Naive thymus-derived CD4-positive, alpha-beta T cell (primary cell): Measurements from ENCODE around the gene CHST3. TPM values are rescaled to one million over a fixed set of nuclear protein-coding genes. Genes with fewer than 3 reads are reported as not detected.
"Not testable (repeated sequence)": the region's sequence is repeated elsewhere in the genome, so short reads cannot be mapped to it uniquely, and the experiment has no call there.

Experiments used
- ATAC-seq: fragments of 150-1000 bp; cut with Tn5 transposase; 2 replicates; pipeline ENCODE4 v1.10.0; 2021; ENCODE audit warnings: mild to moderate bottlenecking, moderate library complexity
- CTCF ChIA-PET: fragments of 350-600 bp; sonication (Branson Sonifier 250); formaldehyde crosslinking; loops from one replicate; lab custom pipeline; 2021; ENCODE audit warnings: antibody characterized with exemption; lab: Charles Lee
- POLR2A ChIA-PET: fragments of 350-600 bp; sonication (Branson Sonifier 250); formaldehyde crosslinking; loops from one replicate; lab custom pipeline; 2021; ENCODE audit warnings: antibody characterized with exemption, inconsistent platforms; lab: Charles Lee
- DNase-seq, 9 donors: peaks; one replicate each; pipeline versions ENCODE4 v3.0.0 to v3.0.0-alpha.2; 2020 to 2022; ENCODE audit warnings: mixed read lengths in 1 of 9
- H3K27ac ChIP-seq: one replicate; pipeline ENCODE4 v1.7.0; 2013; ENCODE audit warnings: mild to moderate bottlenecking, low read depth, low read length, moderate library complexity
- H3K27me3 ChIP-seq, 2 donors: one replicate each; pipeline ENCODE4 v1.7.0; 2013; ENCODE audit warnings: low read length in 2 of 2, mild to moderate bottlenecking in 2 of 2, moderate library complexity in 2 of 2; ENCODE audit not compliant: control insufficient read depth in 2 of 2, insufficient read depth in 2 of 2
- H3K36me3 ChIP-seq, 3 experiments: 1 replicate in 2 of 3; 2 replicates in 1 of 3; pipeline ENCODE4 v1.7.0; 2013; ENCODE audit warnings: low read length in 3 of 3, mild to moderate bottlenecking in 3 of 3, moderate library complexity in 1 of 3; ENCODE audit not compliant: insufficient read depth in 3 of 3, control insufficient read depth in 2 of 3
- H3K4me1 ChIP-seq, 2 donors: one replicate each; pipeline ENCODE4 v1.7.0; 2013; ENCODE audit warnings: low read length in 2 of 2, mild to moderate bottlenecking in 2 of 2, moderate library complexity in 1 of 2; ENCODE audit not compliant: control insufficient read depth in 2 of 2, insufficient read depth in 2 of 2
- H3K4me3 ChIP-seq: 2 replicates; pipeline ENCODE4 v1.7.0; 2013; ENCODE audit warnings: mild to moderate bottlenecking, low read length
- H3K9me3 ChIP-seq, 3 experiments: 1 replicate in 2 of 3; 2 replicates in 1 of 3; pipeline ENCODE4 v1.7.0; 2013; ENCODE audit warnings: low read length in 3 of 3; ENCODE audit not compliant: control insufficient read depth in 2 of 3
- H3K27ac Mint-ChIP-seq, 9 donors: one replicate each; pipeline ENCODE4 v1.8.0; 2020 to 2022; ENCODE audit warnings: mixed read lengths in 9 of 9, mild to moderate bottlenecking in 8 of 9, moderate library complexity in 5 of 9, inconsistent platforms in 2 of 9
- H3K27me3 Mint-ChIP-seq, 5 donors: one replicate each; pipeline ENCODE4 v1.8.0; 2021 to 2022; ENCODE audit warnings: mixed read lengths in 5 of 5, mild to moderate bottlenecking in 1 of 5
- H3K36me3 Mint-ChIP-seq, 5 donors: one replicate each; pipeline ENCODE4 v1.8.0; 2020 to 2022; ENCODE audit warnings: mixed read lengths in 5 of 5, mild to moderate bottlenecking in 3 of 5, inconsistent platforms in 1 of 5
- H3K4me1 Mint-ChIP-seq, 7 donors: one replicate each; pipeline ENCODE4 v1.8.0; 2020 to 2022; ENCODE audit warnings: mixed read lengths in 7 of 7, mild to moderate bottlenecking in 3 of 7, inconsistent platforms in 1 of 7
- H3K4me3 Mint-ChIP-seq, 10 donors: one replicate each; pipeline ENCODE4 v1.8.0; 2020 to 2022; ENCODE audit warnings: mild to moderate bottlenecking in 10 of 10, mixed read lengths in 10 of 10, moderate library complexity in 6 of 10, inconsistent platforms in 2 of 10
- H3K9me3 Mint-ChIP-seq, 11 donors: one replicate each; pipeline ENCODE4 v1.8.0; 2020 to 2022; ENCODE audit warnings: mixed read lengths in 11 of 11, mild to moderate bottlenecking in 4 of 11, inconsistent platforms in 1 of 11, moderate library complexity in 1 of 11
- intact Hi-C, 2 donors: fragments of 100-400 bp; cut with micrococcal nuclease; formaldehyde crosslinking; loops; one replicate each; pipeline ENCODE4 v1.15.1; 2023
- polyA plus RNA-seq, 2 donors: library from polyadenylated mRNA; unstranded; fragments of 300-500 nt; fragmentation: Illumina TruSeq; gene quantifications; one replicate each; pipeline ENCODE4 v1.2.3, GENCODE V29; 2021
- total RNA-seq, 6 experiments: library from RNA in 5 of 6; stranded (reverse) in 5 of 6; gene quantifications; 1 replicate in 5 of 6; 2 replicates in 1 of 6; pipeline ENCODE4 v1.2.3 and lab custom pipeline; 2021 to 2026

The CHST3 gene, protein sequence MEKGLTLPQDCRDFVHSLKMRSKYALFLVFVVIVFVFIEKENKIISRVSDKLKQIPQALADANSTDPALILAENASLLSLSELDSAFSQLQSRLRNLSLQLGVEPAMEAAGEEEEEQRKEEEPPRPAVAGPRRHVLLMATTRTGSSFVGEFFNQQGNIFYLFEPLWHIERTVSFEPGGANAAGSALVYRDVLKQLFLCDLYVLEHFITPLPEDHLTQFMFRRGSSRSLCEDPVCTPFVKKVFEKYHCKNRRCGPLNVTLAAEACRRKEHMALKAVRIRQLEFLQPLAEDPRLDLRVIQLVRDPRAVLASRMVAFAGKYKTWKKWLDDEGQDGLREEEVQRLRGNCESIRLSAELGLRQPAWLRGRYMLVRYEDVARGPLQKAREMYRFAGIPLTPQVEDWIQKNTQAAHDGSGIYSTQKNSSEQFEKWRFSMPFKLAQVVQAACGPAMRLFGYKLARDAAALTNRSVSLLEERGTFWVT
- total RNA-seq, result under 1 TPM in 1 of 5 experiments, not detected in 4; 0.05 TPM
- polyA plus RNA-seq, result not detected
- not detected for total RNA-seq (lab: John Stamatoyannopoulos, UW)

DNA sequence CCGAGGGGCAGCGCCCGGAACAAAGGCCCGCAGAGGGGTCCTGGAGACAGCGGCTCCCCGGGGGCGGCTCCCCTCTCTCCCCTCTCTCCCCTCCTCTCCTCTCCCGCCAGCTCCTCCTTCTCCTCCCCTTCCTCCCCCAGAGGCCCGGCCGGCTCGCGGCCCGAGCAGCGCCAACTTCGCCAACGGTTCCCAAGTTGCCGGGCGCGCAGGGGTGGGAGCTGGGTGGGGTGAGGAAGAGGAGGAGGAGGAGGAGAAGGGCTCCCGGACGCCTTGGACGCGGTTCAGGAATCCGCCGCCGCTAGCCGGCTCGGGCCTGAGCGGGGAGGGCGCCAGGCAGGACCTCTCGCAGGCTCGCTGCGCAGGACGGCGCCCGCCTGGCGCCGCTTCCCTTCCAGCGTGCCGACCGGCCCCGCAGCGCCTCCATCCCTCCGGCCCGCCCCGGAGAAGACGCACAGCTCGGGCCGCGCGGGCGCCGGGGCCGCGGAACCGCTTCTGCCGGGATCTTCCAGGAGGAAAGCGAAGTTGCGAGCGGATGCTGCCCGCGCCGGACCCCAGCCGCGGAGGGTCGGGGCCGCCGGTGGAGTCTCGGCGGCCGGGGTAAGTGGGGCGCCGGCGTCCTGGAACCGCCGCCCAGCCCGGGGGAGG is at the start of gene CHST3:
TSS of gene CHST3 (plus strand) at position 298 of the 645 bp plus-strand sequence. CDS start 41,448 bp downstream, outside the sequence.
- CTCF ChIA-PET, result interaction anchor here (1.2 kb wide), 1 partner anchor 68 kb away, joined by 8 read pairs; no protein-coding TSS in a partner anchor
- Mint-ChIP-seq H3K27ac (peak within 1 kb of the TSS in 3 of 9 donors; percentile 11 to 36 (median 13)), H3K4me1 (peaks cover 7 to 15% (median 8%) of the 10 kb centered on the region in 7 donors), H3K36me3 (no peaks in the 10 kb centered on the region), H3K4me3 (peak within 1 kb of the TSS; percentile 75 to 89 (median 82)), H3K27me3 (peaks cover 32 to 69% (median 39%) of the 10 kb centered on the region in 5 donors), H3K9me3 (no peaks in the 10 kb centered on the region)
- DNase-seq (peak in 3 of 9 donors; percentile 2 to 33 (median 5)), ATAC-seq (no peak)
- POLR2A ChIA-PET, result interaction anchor here (0.6 kb wide), 1 partner anchor 648 kb away, joined by 3 read pairs; no protein-coding TSS in a partner anchor
- Histone ChIP-seq H3K27ac (no peak within 1 kb of the TSS), H3K4me1 (peaks cover 0 to 8% of the 10 kb centered on the region in 2 donors), H3K36me3 (no peaks in the 10 kb centered on the region), H3K27me3 (peaks cover 0 to 4% of the 10 kb centered on the region in 2 donors), H3K9me3 (no peaks in the 10 kb centered on the region), H3K4me3 (peak within 1 kb of the TSS; percentile 43)
- intact Hi-C loops, result loop anchor here in 1 of 2 donors (1.0 kb wide), 1 partner anchor 68 kb away; no protein-coding TSS in a partner anchor

DNA sequence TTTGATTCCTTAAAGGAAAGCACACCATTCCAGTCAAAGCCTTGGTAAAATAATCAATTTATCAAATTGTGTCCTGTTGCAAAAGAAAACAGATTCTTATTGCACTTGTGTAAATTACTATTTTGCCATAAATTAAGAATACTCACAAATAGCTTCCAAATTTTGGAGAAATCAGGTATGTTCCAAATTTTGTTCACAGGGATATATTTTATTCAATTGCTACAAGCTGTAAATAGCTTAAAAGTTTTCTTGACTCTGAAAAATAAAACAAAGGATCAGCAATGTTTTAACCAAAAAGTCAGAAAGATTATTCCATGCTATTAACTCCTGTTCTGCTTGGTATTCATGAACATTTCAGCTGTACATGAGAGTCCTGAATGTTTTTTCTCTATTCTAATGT is 47.4 kb upstream of the CHST3 start:
- H3K9me3 Mint-ChIP-seq, result peaks cover 0 to 19% (median 4%) of the 10 kb centered on the region in 11 donors
- Histone ChIP-seq H3K4me1 (no peaks in the 10 kb centered on the region), H3K27me3 (peaks cover 0 to 3% of the 10 kb centered on the region in 2 donors), H3K9me3 (no peaks in the 10 kb centered on the region), H3K27ac (no peak overlapping the region), H3K4me3 (no peak overlapping the region), H3K36me3 (no peaks in the 10 kb centered on the region)
- no peak overlapping the region for H3K27ac Mint-ChIP-seq
- no peak for ATAC-seq
- intact Hi-C loops, result loop anchor here in 1 of 2 donors (1.0 kb wide), 1 partner anchor 131 kb away; no protein-coding TSS in a partner anchor
- DNase-seq, result no peak
- H3K27me3 Mint-ChIP-seq, result no peaks in the 10 kb centered on the region
- peaks cover 0 to 10% (median 0%) of the 10 kb centered on the region in 5 donors for H3K36me3 Mint-ChIP-seq
- H3K4me1 Mint-ChIP-seq, result peaks cover 0 to 13% (median under 1%) of the 10 kb centered on the region in 7 donors
- no peak overlapping the region for H3K4me3 Mint-ChIP-seq
- POLR2A ChIA-PET, result no interaction called here
- CTCF ChIA-PET, result interaction anchor here (1.3 to 1.5 kb wide), 3 partner anchors 17 to 132 kb away, joined by 3 to 5 read pairs (median 4); no protein-coding TSS in a partner anchor

DNA sequence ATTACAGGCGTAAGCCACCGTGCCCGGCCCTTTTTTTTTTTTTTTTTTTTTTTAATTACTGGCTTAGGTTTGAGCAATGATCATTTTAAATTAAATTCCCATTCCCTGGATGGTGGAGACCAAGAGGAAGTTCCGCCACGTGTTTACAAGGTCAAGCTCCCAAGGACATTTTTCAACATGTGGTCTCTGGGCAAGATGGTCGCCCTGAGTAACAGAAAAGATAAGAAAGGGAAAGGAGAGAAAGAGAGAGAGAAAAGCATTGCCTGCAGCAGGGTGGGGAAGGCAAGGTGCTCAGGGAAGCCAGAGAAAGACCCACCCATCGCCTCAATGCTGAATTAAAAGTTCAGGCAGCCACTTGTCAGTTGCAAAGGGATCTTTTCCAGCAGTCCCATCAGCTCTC is 45.2 kb upstream of the CHST3 start:
- Histone ChIP-seq H3K36me3 (no peaks in the 10 kb centered on the region), H3K27me3 (peaks cover 0 to 3% of the 10 kb centered on the region in 2 donors), H3K27ac (no peak overlapping the region), H3K9me3 (no peaks in the 10 kb centered on the region), H3K4me1 (no peaks in the 10 kb centered on the region), H3K4me3 (no peak overlapping the region)
- CTCF ChIA-PET, result interaction anchor here (1.0 to 1.2 kb wide), 2 partner anchors 77 to 129 kb away, joined by 4 to 5 read pairs; no protein-coding TSS in a partner anchor
- intact Hi-C loops, result no loop called here
- H3K27ac Mint-ChIP-seq, result no peak overlapping the region
- peaks cover 0 to 19% (median 2%) of the 10 kb centered on the region in 11 donors for H3K9me3 Mint-ChIP-seq
- DNase-seq (no peak), ATAC-seq (no peak)
- peaks cover 0 to 10% (median 4%) of the 10 kb centered on the region in 7 donors for H3K4me1 Mint-ChIP-seq
- no peak overlapping the region for H3K4me3 Mint-ChIP-seq
- POLR2A ChIA-PET, result no interaction called here
- H3K36me3 Mint-ChIP-seq, result peaks cover 0 to 7% (median 0%) of the 10 kb centered on the region in 5 donors
- no peaks in the 10 kb centered on the region for H3K27me3 Mint-ChIP-seq

DNA sequence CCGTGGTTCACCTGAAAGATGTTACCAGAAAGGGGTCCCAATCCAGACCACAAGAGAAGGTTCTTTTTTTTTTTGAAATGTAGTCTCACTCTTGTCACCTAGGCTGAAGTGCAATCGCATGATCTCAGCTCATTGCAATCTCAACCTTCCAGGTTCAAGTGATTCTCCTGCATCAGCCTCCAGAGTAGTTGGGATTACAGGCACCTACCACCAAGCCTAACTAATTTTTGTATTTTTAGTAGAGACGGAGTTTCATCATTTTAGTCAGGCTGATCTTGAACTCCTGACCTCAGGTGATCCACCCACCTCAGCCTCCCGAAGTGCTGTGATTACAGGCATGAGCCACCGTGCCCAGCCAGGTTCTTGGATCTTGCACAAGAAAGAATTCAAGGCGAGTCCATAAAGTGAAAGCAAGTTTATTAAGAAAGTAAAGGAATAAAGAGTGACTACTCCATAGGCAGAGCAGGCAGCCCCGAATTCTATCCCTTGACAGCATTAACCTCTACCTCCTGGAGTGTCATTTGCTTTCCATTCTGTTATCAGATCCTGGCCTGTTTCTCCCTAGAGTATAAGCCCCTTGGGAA is 44.1 kb upstream of the CHST3 start:
- CTCF ChIA-PET, ATAC-seq, POLR2A ChIA-PET, H3K9me3 ChIP-seq, H3K27me3 ChIP-seq, DNase-seq, intact Hi-C loops, H3K27ac ChIP-seq, H3K4me1 ChIP-seq, H3K27me3 Mint-ChIP-seq, H3K4me3 ChIP-seq, H3K4me3 Mint-ChIP-seq, H3K36me3 ChIP-seq, H3K36me3 Mint-ChIP-seq: not testable (repeated sequence)
- Mint-ChIP-seq H3K27ac (peak overlapping the region in 1 of 9 donors; percentile 41), H3K9me3 (peaks cover 0 to 19% (median 2%) of the 10 kb centered on the region in 11 donors), H3K4me1 (peaks cover 0 to 10% (median 4%) of the 10 kb centered on the region in 7 donors)

DNA sequence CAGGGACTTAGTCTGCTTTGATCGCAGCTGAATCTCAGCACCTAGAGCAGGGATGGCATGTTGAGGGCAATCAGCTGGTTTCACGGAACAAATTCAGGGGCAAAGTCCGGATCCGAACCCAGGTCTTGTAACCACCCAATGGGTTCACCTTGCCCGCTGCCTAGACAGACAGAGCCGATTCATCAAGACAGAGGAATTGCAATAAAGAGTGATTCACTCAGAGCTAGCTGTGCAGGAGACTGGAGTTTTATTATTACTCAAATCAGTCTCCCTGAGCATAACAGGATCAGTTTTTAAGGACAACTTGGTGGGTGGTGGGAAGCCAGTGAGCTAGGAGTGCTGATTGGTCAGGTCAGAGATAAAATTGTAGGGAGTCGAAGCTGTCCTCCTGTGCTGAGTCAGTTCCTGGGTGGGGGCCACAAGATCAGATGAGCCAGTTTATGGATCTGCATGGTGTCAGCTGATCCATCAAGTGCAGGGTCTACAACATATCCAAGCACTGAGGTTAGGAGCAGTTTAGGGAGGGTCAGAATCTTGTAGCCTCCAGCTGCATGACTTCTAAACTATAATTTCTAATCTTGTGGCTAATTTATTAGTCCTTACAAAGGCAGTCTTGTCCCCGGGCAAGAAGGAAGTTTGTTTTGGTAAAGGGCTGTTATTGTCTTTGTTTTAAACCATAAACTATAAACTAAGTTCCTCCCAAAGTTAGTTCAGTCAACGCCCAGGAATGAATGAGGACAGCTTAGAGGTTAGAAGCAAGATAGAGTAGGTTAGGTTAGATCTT is 43.5 kb upstream of the CHST3 start:
- ChIA-PET POLR2A (no interaction called here), CTCF (no interaction called here)
- ATAC-seq (no peak), DNase-seq (no peak)
- Histone ChIP-seq H3K9me3 (no peaks in the 10 kb centered on the region), H3K36me3 (no peaks in the 10 kb centered on the region), H3K27me3 (no peaks in the 10 kb centered on the region), H3K4me3 (no peak overlapping the region), H3K4me1 (no peaks in the 10 kb centered on the region), H3K27ac (no peak overlapping the region)
- Mint-ChIP-seq H3K4me3 (no peak overlapping the region), H3K27me3 (peaks cover 0 to 3% (median 0%) of the 10 kb centered on the region in 5 donors), H3K36me3 (peaks cover 0 to 7% (median 0%) of the 10 kb centered on the region in 5 donors), H3K27ac (peak overlapping the region in 2 of 9 donors; percentile 1 to 41), H3K9me3 (peaks cover 0 to 19% (median 2%) of the 10 kb centered on the region in 11 donors), H3K4me1 (peaks cover 0 to 10% (median 4%) of the 10 kb centered on the region in 7 donors)
- intact Hi-C loops, result no loop called here
